Measurements from ENCODE around the gene CLASP1. TPM values are rescaled to one million over a fixed set of nuclear protein-coding genes. Genes with fewer than 3 reads are reported as not detected.
"Not testable (repeated sequence)": the region's sequence is repeated elsewhere in the genome, so short reads cannot be mapped to it uniquely, and the experiment has no call there.

Gene CLASP1
- total RNA-seq, 2 experiments from 2014 or later = 60.3 to 61.4 TPM

GRCh38 chr2:121695171-121695451 is 45.8 kb upstream of the CLASP1 start:
- Mint-ChIP-seq H3K4me3 (no peak overlapping the region), H3K27ac (peak overlapping the region; percentile 44), H3K36me3 (ENCODE audit: low read depth) (peaks cover 2% of the 10 kb centered on the region), H3K4me1 (ENCODE audit: low read depth) (peaks cover 19% of the 10 kb centered on the region), H3K27me3 (no peaks in the 10 kb centered on the region), H3K9me3 (no peaks in the 10 kb centered on the region)
- DNase-seq (no peak), ATAC-seq (no peak)
- ChIA-PET CTCF (no interaction called here), POLR2A (no interaction called here)
- intact Hi-C loops (cut with micrococcal nuclease) = loop anchor here (5.0 kb wide), 1 partner anchor 43 kb away; no protein-coding TSS in a partner anchor
- TF ChIP-seq, protein P1, sequence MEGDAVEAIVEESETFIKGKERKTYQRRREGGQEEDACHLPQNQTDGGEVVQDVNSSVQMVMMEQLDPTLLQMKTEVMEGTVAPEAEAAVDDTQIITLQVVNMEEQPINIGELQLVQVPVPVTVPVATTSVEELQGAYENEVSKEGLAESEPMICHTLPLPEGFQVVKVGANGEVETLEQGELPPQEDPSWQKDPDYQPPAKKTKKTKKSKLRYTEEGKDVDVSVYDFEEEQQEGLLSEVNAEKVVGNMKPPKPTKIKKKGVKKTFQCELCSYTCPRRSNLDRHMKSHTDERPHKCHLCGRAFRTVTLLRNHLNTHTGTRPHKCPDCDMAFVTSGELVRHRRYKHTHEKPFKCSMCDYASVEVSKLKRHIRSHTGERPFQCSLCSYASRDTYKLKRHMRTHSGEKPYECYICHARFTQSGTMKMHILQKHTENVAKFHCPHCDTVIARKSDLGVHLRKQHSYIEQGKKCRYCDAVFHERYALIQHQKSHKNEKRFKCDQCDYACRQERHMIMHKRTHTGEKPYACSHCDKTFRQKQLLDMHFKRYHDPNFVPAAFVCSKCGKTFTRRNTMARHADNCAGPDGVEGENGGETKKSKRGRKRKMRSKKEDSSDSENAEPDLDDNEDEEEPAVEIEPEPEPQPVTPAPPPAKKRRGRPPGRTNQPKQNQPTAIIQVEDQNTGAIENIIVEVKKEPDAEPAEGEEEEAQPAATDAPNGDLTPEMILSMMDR (IDR thresholded peaks at IDR 0.05) = no peak

DNA sequence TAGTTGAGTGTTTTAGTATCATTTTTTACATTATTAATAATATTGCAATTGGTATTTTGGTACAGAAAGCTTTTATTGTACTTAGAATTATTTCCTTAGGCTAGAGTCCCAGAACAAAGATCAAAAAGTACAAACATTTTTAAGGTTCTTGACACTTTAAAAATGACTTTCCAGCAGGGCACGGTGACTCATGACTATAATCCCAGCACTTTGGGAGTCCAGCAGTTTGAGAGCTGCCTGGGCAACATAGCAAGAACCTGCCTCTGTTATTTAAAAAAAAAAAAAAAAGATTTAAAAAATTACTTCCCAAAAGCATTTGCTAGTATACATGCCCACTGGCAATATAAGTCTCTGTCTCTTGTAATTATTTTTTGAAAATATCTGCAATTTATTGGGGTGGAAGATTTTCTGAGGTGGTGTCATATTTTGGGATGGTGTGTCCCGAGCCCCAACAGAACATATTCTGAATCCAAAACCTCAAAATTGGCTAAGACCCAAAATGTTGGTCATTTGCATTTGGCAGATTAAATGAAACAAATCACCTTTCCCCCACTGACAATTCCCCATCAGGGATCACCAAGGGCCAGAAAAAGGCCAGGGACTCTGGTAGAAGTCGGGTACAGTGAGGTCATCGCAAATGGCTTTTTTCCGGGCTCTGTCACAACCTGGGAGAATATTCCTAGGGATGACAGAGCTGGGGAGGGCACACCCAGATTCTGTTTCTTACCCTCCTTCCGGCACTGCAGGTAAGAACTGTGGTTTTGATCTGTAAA is 45.3 kb upstream of the CLASP1 start:
- Mint-ChIP-seq H3K27ac (peak overlapping the region; percentile 44), H3K4me3 (no peak overlapping the region), H3K27me3 (no peaks in the 10 kb centered on the region), H3K36me3 (ENCODE audit: low read depth) (peaks cover 2% of the 10 kb centered on the region), H3K9me3 (no peaks in the 10 kb centered on the region), H3K4me1 (ENCODE audit: low read depth) (peaks cover 13% of the 10 kb centered on the region)
- ChIA-PET POLR2A (no interaction called here), CTCF (no interaction called here)
- DNase-seq (no peak), ATAC-seq (no peak)
- TF ChIP-seq, protein P1 (IDR thresholded peaks at IDR 0.05) = no peak
- intact Hi-C loops (cut with micrococcal nuclease) = loop anchor here (5.0 kb wide), 1 partner anchor 42 kb away; no protein-coding TSS in a partner anchor

DNA sequence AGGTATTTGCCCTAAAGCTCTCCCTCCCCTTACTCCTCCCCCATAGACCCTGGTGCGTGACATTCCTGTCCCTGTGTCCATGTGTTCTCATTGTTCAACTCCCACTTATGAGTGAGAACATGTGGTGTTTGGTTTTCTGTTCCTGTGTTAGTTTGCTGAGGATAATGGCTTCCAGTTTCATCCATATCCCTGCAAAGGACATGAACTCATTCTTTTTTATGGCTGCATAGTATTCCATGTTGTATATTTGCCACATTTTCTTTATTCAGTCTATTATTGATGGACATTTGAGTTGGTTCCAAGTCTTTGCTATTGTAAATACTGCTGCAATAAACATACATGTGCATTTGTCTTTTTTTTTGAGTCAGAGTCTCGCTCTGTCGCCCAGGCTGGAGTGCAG is 41.3 kb upstream of the CLASP1 start:
- H3K36me3 Mint-ChIP-seq (ENCODE audit: low read depth); H3K27me3 Mint-ChIP-seq; H3K4me1 Mint-ChIP-seq (ENCODE audit: low read depth); H3K9me3 Mint-ChIP-seq; H3K4me3 Mint-ChIP-seq; DNase-seq; ATAC-seq; CTCF ChIA-PET; H3K27ac Mint-ChIP-seq; intact Hi-C loops (cut with micrococcal nuclease): not testable (repeated sequence)
- POLR2A ChIA-PET = interaction anchor here (1.2 kb wide), 1 partner anchor 9 kb away, joined by 4 read pairs; no protein-coding TSS in a partner anchor

DNA sequence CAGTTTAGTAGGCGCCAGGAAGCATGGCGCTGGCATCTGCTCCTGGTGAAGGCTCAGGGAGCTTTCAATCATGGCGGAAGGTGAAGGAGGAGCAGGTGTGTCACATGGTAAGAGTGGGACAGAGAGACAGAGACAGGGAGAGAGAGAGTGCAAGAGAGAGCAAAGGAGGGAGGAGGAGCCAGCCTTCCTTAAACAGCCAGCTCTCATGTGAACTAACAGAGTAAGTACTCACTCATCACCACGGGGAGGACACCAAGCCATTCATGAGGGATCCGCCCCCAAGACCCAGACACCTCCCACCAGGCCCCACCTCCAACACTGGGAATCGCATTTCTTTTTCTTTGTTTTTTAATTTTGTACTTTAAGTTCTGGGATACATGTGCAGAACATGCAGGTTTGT is 40.8 kb upstream of the CLASP1 start:
- H3K36me3 Mint-ChIP-seq (ENCODE audit: low read depth) = no peaks in the 10 kb centered on the region
- peaks cover 3% of the 10 kb centered on the region for H3K4me1 Mint-ChIP-seq (ENCODE audit: low read depth)
- ChIA-PET POLR2A (interaction anchor here (0.7 to 1.2 kb wide), 2 partner anchors 9 to 159 kb away, joined by 3 to 4 read pairs; partner anchors contain the start of gene RNU4ATAC), CTCF (interaction anchor here (1.1 to 1.2 kb wide), 3 partner anchors 9 to 123 kb away, joined by 3 to 4 read pairs (median 3); no protein-coding TSS in a partner anchor)
- no peaks in the 10 kb centered on the region for H3K27me3 Mint-ChIP-seq
- DNase-seq (no peak), ATAC-seq (no peak)
- H3K4me3 Mint-ChIP-seq = no peak overlapping the region
- intact Hi-C loops (cut with micrococcal nuclease) = no loop called here
- H3K9me3 Mint-ChIP-seq = no peaks in the 10 kb centered on the region
- TF ChIP-seq, protein P1 (IDR thresholded peaks at IDR 0.05) = no peak
- H3K27ac Mint-ChIP-seq = no peak overlapping the region

- no peaks in the 10 kb centered on the region for H3K27me3 Mint-ChIP-seq
- ATAC-seq (no peak), DNase-seq (no peak)
- H3K27ac Mint-ChIP-seq = no peak overlapping the region
- TF ChIP-seq, protein P1 (IDR thresholded peaks at IDR 0.05) = no peak
- no peaks in the 10 kb centered on the region for H3K36me3 Mint-ChIP-seq (ENCODE audit: low read depth)
- ChIA-PET CTCF (interaction anchor here (1.1 to 1.2 kb wide), 3 partner anchors 10 to 122 kb away, joined by 3 to 4 read pairs (median 3); no protein-coding TSS in a partner anchor), POLR2A (interaction anchor here (0.7 to 1.2 kb wide), 2 partner anchors 10 to 159 kb away, joined by 3 to 4 read pairs; partner anchors contain the start of gene RNU4ATAC)
- H3K4me3 Mint-ChIP-seq = no peak overlapping the region
- intact Hi-C loops (cut with micrococcal nuclease) = no loop called here
- peaks cover 3% of the 10 kb centered on the region for H3K4me1 Mint-ChIP-seq (ENCODE audit: low read depth)
- peaks cover under 1% of the 10 kb centered on the region for H3K9me3 Mint-ChIP-seq
These were observed 40.1 kb upstream of the CLASP1 start for GRCh38 chr2:121689356-121689755.
